SK-N-SH (cell line): ENCODE data around the gene NAA38. TPM values are rescaled to one million over a fixed set of nuclear protein-coding genes. Genes with fewer than 3 reads are reported as not detected.

Experiments used
- CTCF ChIA-PET: fragments of 300-600, 350-600 bp; formaldehyde crosslinking; extraction: SDS; loops from one replicate; lab custom pipeline; 2021; lab: Yijun Ruan, JAX
- POLR2A ChIA-PET: fragments of 350-600 bp; sonication (Branson Sonifier 250); formaldehyde crosslinking; extraction: SDS; loops from one replicate; lab custom pipeline; 2020; ENCODE audit warnings: antibody characterized with exemption, inconsistent platforms; lab: Yijun Ruan, JAX
- DNase-seq: peaks from one replicate; pipeline ENCODE4 v3.0.0; 2012
- H2AFZ ChIP-seq: fragments of 200-600 bp; sonication (generic); 2 replicates; pipeline ENCODE4 v1.8.1; 2016; ENCODE audit warnings: antibody characterized with exemption, mild to moderate bottlenecking, low read depth
- H3F3A ChIP-seq: fragments of 200-600 bp; sonication (generic); replicated peaks from 2 replicates; pipeline ENCODE3; 2016; ENCODE audit warnings: antibody characterized with exemption, mild to moderate bottlenecking; ENCODE audit not compliant: insufficient read depth
- H3K27ac ChIP-seq, 2 experiments: fragments of 200-500 bp in 1 of 2; fragments of 200-600 bp in 1 of 2; sonication (Bioruptor generic) in 1 of 2; sonication (generic), shearing (Covaris generic) in 1 of 2; 2 replicates each; pipeline versions ENCODE4 v1.5.1 to v1.6.1; 2014 to 2016; ENCODE audit warnings: low read depth in 2 of 2, inconsistent platforms in 1 of 2, low read length in 1 of 2, mild to moderate bottlenecking in 1 of 2, mixed read lengths in 1 of 2
- H3K27me3 ChIP-seq: fragments of 200-600 bp; sonication (generic), shearing (Covaris generic); 2 replicates; pipeline ENCODE4 v1.6.1; 2016; ENCODE audit warnings: mixed run types; ENCODE audit not compliant: insufficient read depth
- H3K36me3 ChIP-seq, 2 experiments: fragments of 200-500 bp in 1 of 2; fragments of 200-600 bp in 1 of 2; sonication (Bioruptor generic) in 1 of 2; sonication (generic) in 1 of 2; replicated peaks in 1 of 2; 2 replicates each; pipeline versions ENCODE3 to v1.5.1; 2014 to 2016; ENCODE audit warnings: low read length in 1 of 2, mild to moderate bottlenecking in 1 of 2; ENCODE audit not compliant: insufficient read depth in 2 of 2, control insufficient read depth in 1 of 2
- H3K4me1 ChIP-seq, 2 experiments: fragments of 200-500 bp in 1 of 2; fragments of 200-600 bp in 1 of 2; sonication (Bioruptor generic) in 1 of 2; sonication (generic), shearing (Covaris generic) in 1 of 2; 2 replicates each; pipeline versions ENCODE4 v1.5.1 to v1.6.1; 2014 to 2016; ENCODE audit warnings: low read depth in 1 of 2, low read length in 1 of 2, mixed run types in 1 of 2; ENCODE audit not compliant: insufficient read depth in 2 of 2, control insufficient read depth in 1 of 2
- H3K4me2 ChIP-seq: fragments of 200-600 bp; sonication (generic), shearing (Covaris generic); 2 replicates; pipeline ENCODE4 v1.6.1; 2017; ENCODE audit warnings: mixed run types
- H3K4me3 ChIP-seq, 2 experiments: fragments of 200-500 bp in 1 of 2; fragments of 200-600 bp in 1 of 2; sonication (Bioruptor generic) in 1 of 2; sonication (generic), shearing (Covaris generic) in 1 of 2; 2 replicates each; pipeline versions ENCODE4 v1.5.1 to v1.8.1; 2014 to 2016; ENCODE audit warnings: low read depth in 2 of 2, inconsistent platforms in 1 of 2, low read length in 1 of 2, mild to moderate bottlenecking in 1 of 2, mixed read lengths in 1 of 2, moderate library complexity in 1 of 2
- H3K79me2 ChIP-seq: fragments of 200-600 bp; sonication (generic); 2 replicates; pipeline ENCODE4 v1.8.1; 2017; ENCODE audit warnings: mild to moderate bottlenecking; ENCODE audit not compliant: insufficient read depth
- H3K9ac ChIP-seq: fragments of 200-600 bp; sonication (generic); 2 replicates; pipeline ENCODE4 v1.6.1; 2017; ENCODE audit warnings: mixed run types
- H3K9me2 ChIP-seq: fragments of 200-600 bp; sonication (generic); 2 replicates; pipeline ENCODE4 v1.6.1; 2017; ENCODE audit warnings: mixed run types
- H3K9me3 ChIP-seq: fragments of 200-600 bp; sonication (generic); 2 replicates; pipeline ENCODE4 v1.6.1; 2017; ENCODE audit warnings: mixed run types, mild to moderate bottlenecking, moderate library complexity
- H4K20me1 ChIP-seq: fragments of 200-600 bp; sonication (generic); 2 replicates; pipeline ENCODE4 v1.6.1; 2017; ENCODE audit warnings: mild to moderate bottlenecking, mixed run types; ENCODE audit not compliant: insufficient read depth
- CHD2 ChIP-seq: fragments of 150-350 bp; IDR thresholded peaks from 2 replicates; pipeline ENCODE4 v1.6.1; 2018; ENCODE audit warnings: low read length; ENCODE audit not compliant: partially characterized antibody
- ELF1 ChIP-seq: IDR thresholded peaks from 2 replicates; pipeline ENCODE4 v1.4.0; 2012
- EZH2phosphoT487 ChIP-seq: fragments of 200-600 bp; sonication (generic); IDR thresholded peaks from 2 replicates; pipeline ENCODE4 v1.6.1; 2017; ENCODE audit warnings: low read depth, mixed run types, mild to moderate bottlenecking, antibody characterized with exemption, moderate library complexity, borderline replicate concordance
- FOXJ3 ChIP-seq: sonication (generic); formaldehyde crosslinking; IDR thresholded peaks from 2 replicates; pipeline ENCODE4 v1.5.1; 2020; ENCODE audit warnings: mild to moderate bottlenecking, missing genetic modification reagents
- FOXM1 ChIP-seq: IDR thresholded peaks from 2 replicates; pipeline ENCODE4 v1.4.0; 2012; ENCODE audit warnings: low read depth, mild to moderate bottlenecking
- GABPA ChIP-seq: IDR thresholded peaks from 2 replicates; pipeline ENCODE4 v1.4.0; 2012; ENCODE audit warnings: low read depth, mild to moderate bottlenecking
- GATA2 ChIP-seq: sonication (generic); formaldehyde crosslinking; IDR thresholded peaks from 2 replicates; pipeline ENCODE4 v1.5.0; 2020; ENCODE audit warnings: mild to moderate bottlenecking, missing genetic modification reagents
- MXI1 ChIP-seq: IDR thresholded peaks from 2 replicates; pipeline ENCODE4 v1.6.1; 2012; ENCODE audit warnings: mild to moderate bottlenecking, low read depth, low read length, improper control_type of control experiment
- RCOR1 ChIP-seq: fragments of 150-350 bp; IDR thresholded peaks from 2 replicates; pipeline ENCODE4 v1.6.1; 2017; ENCODE audit warnings: antibody characterized with exemption, low read length
- RXRA ChIP-seq: IDR thresholded peaks from 2 replicates; pipeline ENCODE4 v1.4.0; 2012; ENCODE audit warnings: low read depth, mild to moderate bottlenecking, borderline replicate concordance
- SIN3A ChIP-seq: IDR thresholded peaks from 2 replicates; pipeline ENCODE4 v1.6.1; 2012; ENCODE audit warnings: low read depth, mild to moderate bottlenecking, low read length, moderate library complexity, borderline replicate concordance
- WGBS: methylation state at CpG from one replicate; pipeline ENCODE4 v1.1.6; 2017; ENCODE audit warnings: low lambda C conversion rate; 5-methylcytosine and 5-hydroxymethylcytosine counted together
- polyA plus RNA-seq, 3 experiments: library from polyadenylated mRNA; depleted of rRNA; stranded (reverse); fragments of >200 nt; gene quantifications; 2 replicates each; pipeline ENCODE4 v1.2.3, GENCODE V29; 2012
- TF ChIP-seq, protein P1 (sequence below): fragments of 200-600 bp; sonication (generic); IDR thresholded peaks from 2 replicates; pipeline ENCODE4 v1.6.1; 2017; ENCODE audit warnings: antibody characterized with exemption, mild to moderate bottlenecking, moderate library complexity
- TF ChIP-seq, protein P2 (sequence below): fragments of 150-350 bp; IDR thresholded peaks from 2 replicates; pipeline ENCODE4 v1.6.1; 2017; ENCODE audit warnings: antibody characterized with exemption, low read length, low read depth, borderline replicate concordance
- TF ChIP-seq, protein P3 (sequence below): fragments of 150-350 bp; IDR thresholded peaks from 2 replicates; pipeline ENCODE4 v1.6.1; 2016; ENCODE audit warnings: mild to moderate bottlenecking, low read depth, low read length
- TF ChIP-seq, protein P4 (sequence below): IDR thresholded peaks from 2 replicates; pipeline ENCODE4 v1.4.0; 2012; ENCODE audit warnings: low read depth, borderline replicate concordance
- TF ChIP-seq, protein P5 (sequence below): IDR thresholded peaks from 2 replicates; pipeline ENCODE4 v1.4.0; 2012; ENCODE audit warnings: low read depth, borderline replicate concordance

The NAA38 gene
- polyA plus RNA-seq, 1 of the 3 experiments (the other 2 are of a cell fraction): 202 TPM

DNA sequence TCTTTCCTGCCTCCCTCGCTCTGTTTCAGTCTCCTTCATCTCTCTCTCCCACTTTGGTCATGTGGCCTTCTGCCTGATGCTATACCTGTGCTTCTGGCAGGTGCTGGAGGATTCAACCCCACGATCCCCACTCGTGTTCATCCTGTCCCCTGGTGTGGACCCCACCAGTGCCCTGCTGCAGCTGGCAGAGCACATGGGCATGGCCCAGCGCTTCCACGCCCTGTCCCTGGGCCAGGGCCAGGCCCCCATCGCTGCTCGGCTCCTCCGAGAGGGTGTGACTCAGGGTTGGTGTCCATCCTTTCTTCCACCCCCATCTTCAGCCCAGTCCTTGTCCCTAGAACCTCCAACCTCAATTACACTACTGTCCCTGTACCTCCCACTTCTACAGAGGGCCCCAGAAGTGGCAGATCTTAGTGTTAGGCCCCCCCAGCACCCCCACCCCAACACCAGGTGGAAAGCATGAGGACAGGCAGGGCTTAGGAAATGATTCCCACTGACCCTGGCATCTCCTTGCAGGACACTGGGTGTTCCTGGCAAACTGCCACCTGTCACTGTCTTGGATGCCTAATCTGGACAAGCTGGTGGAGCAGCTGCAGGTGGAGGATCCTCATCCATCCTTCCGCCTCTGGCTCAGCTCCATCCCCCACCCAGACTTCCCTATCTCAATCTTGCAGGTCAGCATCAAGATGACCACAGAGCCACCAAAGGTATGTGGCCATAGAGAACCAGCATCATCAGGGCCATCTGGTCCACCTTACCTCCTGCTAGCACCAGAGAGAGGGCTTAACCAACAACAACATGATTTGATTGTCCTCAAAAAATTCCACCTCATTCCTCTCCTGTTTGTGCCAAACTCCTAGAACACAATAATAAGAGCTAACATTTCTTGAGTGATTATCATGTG, 33.1 kb downstream of the NAA38 start:
- Histone ChIP-seq H4K20me1 (no peaks in the 10 kb centered on the region), H3K4me2 (no peak overlapping the region), H3F3A (peaks cover 10% of the 10 kb centered on the region), H3K4me1 (peaks cover 0 to 12% of the 10 kb centered on the region in 2 experiments; a peak in 1 of 4 replicates), H3K4me3 (no peak overlapping the region), H3K9me3 (no peaks in the 10 kb centered on the region), H3K27me3 (no peaks in the 10 kb centered on the region; the same call in 1 of the 2 replicates), H2AFZ (no peak overlapping the region), H3K36me3 (no peaks in the 10 kb centered on the region), H3K9me2 (no peaks in the 10 kb centered on the region), H3K79me2 (no peaks in the 10 kb centered on the region), H3K27ac (no peak overlapping the region), H3K9ac (no peak overlapping the region)
- TF ChIP-seq CHD2: no peak
- no peak for TF ChIP-seq FOXM1
- no peak for TF ChIP-seq GABPA
- no peak for TF ChIP-seq ELF1
- TF ChIP-seq FOXJ3 (CRISPR knock-in tag): no peak
- TF ChIP-seq, protein P1, sequence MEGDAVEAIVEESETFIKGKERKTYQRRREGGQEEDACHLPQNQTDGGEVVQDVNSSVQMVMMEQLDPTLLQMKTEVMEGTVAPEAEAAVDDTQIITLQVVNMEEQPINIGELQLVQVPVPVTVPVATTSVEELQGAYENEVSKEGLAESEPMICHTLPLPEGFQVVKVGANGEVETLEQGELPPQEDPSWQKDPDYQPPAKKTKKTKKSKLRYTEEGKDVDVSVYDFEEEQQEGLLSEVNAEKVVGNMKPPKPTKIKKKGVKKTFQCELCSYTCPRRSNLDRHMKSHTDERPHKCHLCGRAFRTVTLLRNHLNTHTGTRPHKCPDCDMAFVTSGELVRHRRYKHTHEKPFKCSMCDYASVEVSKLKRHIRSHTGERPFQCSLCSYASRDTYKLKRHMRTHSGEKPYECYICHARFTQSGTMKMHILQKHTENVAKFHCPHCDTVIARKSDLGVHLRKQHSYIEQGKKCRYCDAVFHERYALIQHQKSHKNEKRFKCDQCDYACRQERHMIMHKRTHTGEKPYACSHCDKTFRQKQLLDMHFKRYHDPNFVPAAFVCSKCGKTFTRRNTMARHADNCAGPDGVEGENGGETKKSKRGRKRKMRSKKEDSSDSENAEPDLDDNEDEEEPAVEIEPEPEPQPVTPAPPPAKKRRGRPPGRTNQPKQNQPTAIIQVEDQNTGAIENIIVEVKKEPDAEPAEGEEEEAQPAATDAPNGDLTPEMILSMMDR: no peak
- no peak for TF ChIP-seq GATA2 (CRISPR knock-in tag)
- TF ChIP-seq, protein P2, sequence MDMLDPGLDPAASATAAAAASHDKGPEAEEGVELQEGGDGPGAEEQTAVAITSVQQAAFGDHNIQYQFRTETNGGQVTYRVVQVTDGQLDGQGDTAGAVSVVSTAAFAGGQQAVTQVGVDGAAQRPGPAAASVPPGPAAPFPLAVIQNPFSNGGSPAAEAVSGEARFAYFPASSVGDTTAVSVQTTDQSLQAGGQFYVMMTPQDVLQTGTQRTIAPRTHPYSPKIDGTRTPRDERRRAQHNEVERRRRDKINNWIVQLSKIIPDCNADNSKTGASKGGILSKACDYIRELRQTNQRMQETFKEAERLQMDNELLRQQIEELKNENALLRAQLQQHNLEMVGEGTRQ: no peak
- no peak for TF ChIP-seq MXI1
- TF ChIP-seq EZH2phosphoT487: no peak
- no peak for TF ChIP-seq RCOR1
- no peak for DNase-seq
- POLR2A ChIA-PET: interaction anchor here (1.7 kb wide), 1 partner anchor 8 kb away, joined by 5 read pairs; no protein-coding TSS in a partner anchor
- CTCF ChIA-PET: interaction anchor here (0.7 to 7.2 kb wide), 28 partner anchors 8 to 512 kb away, joined by 3 to 79 read pairs (median 6); partner anchors contain the start of genes DNAH2, KDM6B and NAA38
- 88% methylated on average over 9 of the region's 9 CpGs for WGBS

DNA sequence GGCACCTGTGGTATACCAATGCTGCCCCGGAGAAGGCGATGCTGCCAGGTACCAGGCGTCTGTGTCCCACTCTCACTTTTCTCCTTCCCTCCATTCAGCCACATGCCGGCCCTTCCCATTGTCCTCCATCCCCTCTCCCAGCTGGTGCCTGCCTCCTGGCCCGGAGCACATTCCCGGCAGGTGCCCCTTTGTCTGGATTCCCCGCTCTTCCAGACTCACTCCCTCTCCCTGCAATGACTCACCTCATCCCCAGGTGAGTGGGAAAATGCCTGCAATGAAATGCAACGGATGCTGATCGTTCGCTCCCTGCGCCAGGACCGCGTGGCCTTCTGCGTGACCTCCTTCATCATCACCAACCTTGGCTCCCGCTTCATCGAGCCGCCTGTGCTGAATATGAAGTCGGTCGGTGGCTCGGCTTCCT, 33.8 kb downstream of the NAA38 start:
- Histone ChIP-seq H3K27ac (no peak overlapping the region), H3F3A (peaks cover 10% of the 10 kb centered on the region), H3K4me2 (no peak overlapping the region), H4K20me1 (no peaks in the 10 kb centered on the region), H3K4me1 (peaks cover 0 to 12% of the 10 kb centered on the region in 2 experiments; a peak in 1 of 4 replicates), H3K79me2 (no peaks in the 10 kb centered on the region), H3K27me3 (no peaks in the 10 kb centered on the region), H3K36me3 (no peaks in the 10 kb centered on the region), H3K4me3 (no peak overlapping the region), H3K9ac (no peak overlapping the region), H2AFZ (no peak overlapping the region), H3K9me3 (no peaks in the 10 kb centered on the region), H3K9me2 (no peaks in the 10 kb centered on the region)
- no peak for DNase-seq
- ChIA-PET CTCF (interaction anchor here (0.7 to 7.2 kb wide), 18 partner anchors 9 to 161 kb away, joined by 3 to 79 read pairs (median 4); partner anchors contain the start of genes KDM6B, NAA38 and RNF227), POLR2A (interaction anchor here (0.6 kb wide), 1 partner anchor 23 kb away, joined by 3 read pairs; no protein-coding TSS in a partner anchor)
- WGBS: 90% methylated on average over 20 of the region's 20 CpGs
- TF ChIP-seq, protein P2: no peak
- TF ChIP-seq RXRA (no peak), CHD2 (no peak), GABPA (no peak), GATA2 (CRISPR knock-in tag) (no peak), SIN3A (no peak)
- TF ChIP-seq, protein P3, sequence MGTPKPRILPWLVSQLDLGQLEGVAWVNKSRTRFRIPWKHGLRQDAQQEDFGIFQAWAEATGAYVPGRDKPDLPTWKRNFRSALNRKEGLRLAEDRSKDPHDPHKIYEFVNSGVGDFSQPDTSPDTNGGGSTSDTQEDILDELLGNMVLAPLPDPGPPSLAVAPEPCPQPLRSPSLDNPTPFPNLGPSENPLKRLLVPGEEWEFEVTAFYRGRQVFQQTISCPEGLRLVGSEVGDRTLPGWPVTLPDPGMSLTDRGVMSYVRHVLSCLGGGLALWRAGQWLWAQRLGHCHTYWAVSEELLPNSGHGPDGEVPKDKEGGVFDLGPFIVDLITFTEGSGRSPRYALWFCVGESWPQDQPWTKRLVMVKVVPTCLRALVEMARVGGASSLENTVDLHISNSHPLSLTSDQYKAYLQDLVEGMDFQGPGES: no peak
- TF ChIP-seq, protein P4, sequence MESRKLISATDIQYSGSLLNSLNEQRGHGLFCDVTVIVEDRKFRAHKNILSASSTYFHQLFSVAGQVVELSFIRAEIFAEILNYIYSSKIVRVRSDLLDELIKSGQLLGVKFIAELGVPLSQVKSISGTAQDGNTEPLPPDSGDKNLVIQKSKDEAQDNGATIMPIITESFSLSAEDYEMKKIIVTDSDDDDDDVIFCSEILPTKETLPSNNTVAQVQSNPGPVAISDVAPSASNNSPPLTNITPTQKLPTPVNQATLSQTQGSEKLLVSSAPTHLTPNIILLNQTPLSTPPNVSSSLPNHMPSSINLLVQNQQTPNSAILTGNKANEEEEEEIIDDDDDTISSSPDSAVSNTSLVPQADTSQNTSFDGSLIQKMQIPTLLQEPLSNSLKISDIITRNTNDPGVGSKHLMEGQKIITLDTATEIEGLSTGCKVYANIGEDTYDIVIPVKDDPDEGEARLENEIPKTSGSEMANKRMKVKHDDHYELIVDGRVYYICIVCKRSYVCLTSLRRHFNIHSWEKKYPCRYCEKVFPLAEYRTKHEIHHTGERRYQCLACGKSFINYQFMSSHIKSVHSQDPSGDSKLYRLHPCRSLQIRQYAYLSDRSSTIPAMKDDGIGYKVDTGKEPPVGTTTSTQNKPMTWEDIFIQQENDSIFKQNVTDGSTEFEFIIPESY: no peak
- TF ChIP-seq, protein P5, sequence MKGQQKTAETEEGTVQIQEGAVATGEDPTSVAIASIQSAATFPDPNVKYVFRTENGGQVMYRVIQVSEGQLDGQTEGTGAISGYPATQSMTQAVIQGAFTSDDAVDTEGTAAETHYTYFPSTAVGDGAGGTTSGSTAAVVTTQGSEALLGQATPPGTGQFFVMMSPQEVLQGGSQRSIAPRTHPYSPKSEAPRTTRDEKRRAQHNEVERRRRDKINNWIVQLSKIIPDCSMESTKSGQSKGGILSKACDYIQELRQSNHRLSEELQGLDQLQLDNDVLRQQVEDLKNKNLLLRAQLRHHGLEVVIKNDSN: no peak
